HCT116 (cell line): Measurements from ENCODE around the gene PRCP.

Experiments used
- CTCF ChIP-seq, 3 experiments: fragments of 200-600 bp in 1 of 3; sonication (generic) in 1 of 3; IDR thresholded peaks in 2 of 3; conservative IDR thresholded peaks in 1 of 3; 2 replicates each; pipeline ENCODE4 v1.5.1; 2012 to 2017; ENCODE audit warnings: low read depth in 2 of 3, low read length in 2 of 3, antibody characterized with exemption in 1 of 3, borderline replicate concordance in 1 of 3, control low read depth in 1 of 3, mild to moderate bottlenecking in 1 of 3, mixed read lengths in 1 of 3, mixed run types in 1 of 3, moderate library complexity in 1 of 3; ENCODE audit not compliant: insufficient read depth in 1 of 3
- EZH2 ChIP-seq: fragments of 200-600 bp; sonication (generic); IDR thresholded peaks from 2 replicates; pipeline ENCODE4 v1.6.1; 2017; ENCODE audit warnings: antibody characterized with exemption, mixed run types
- JUND ChIP-seq: IDR thresholded peaks from 2 replicates; pipeline ENCODE4 v1.6.1; 2012
- POLR2A ChIP-seq: IDR thresholded peaks from 2 replicates; pipeline ENCODE4 v1.7.0; 2011; ENCODE audit warnings: borderline replicate concordance; ENCODE audit not compliant: insufficient read depth, insufficient read length; ENCODE audit errors: extremely low read depth
- REST ChIP-seq: IDR thresholded peaks from 2 replicates; pipeline ENCODE4 v1.6.1; 2012; ENCODE audit warnings: low read depth
- TCF7L2 ChIP-seq: IDR thresholded peaks from 2 replicates; pipeline ENCODE4 v1.7.0; 2011; ENCODE audit warnings: borderline replicate concordance, inconsistent platforms; ENCODE audit not compliant: insufficient read depth, insufficient read length; ENCODE audit errors: extremely low read depth
- YY1 ChIP-seq: IDR thresholded peaks from 2 replicates; pipeline ENCODE4 v1.6.1; 2011; ENCODE audit warnings: low read length, low read depth, moderate library complexity, mild to moderate bottlenecking; ENCODE audit not compliant: insufficient replicate concordance; ENCODE audit errors: extremely low read depth
- ZBTB33 ChIP-seq: IDR thresholded peaks from 2 replicates; pipeline ENCODE4 v1.6.1; 2011; ENCODE audit warnings: mild to moderate bottlenecking, low read length, moderate library complexity; ENCODE audit not compliant: insufficient replicate concordance; ENCODE audit errors: extremely low read depth

DNA sequence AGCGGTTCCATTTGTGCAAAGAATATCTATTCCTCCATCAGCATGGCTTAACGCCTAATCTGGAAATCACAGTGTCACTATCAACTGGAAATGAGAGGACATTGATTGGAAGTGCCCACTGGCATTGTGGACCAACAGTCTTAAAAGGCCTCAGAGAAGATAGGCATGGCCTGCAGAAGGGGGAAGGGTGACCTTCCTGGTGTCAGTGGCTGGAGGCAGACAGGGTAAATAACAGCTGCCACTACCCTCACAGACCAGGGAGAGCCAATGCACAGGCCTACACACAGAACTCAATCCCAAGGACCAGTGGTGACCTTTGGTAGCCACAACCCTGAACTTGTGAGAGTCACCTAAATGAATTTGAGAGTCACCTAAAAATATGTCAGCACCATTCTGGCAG is 37.3 kb upstream of the PRCP start:
- TF ChIP-seq ZBTB33 (no peak), REST (no peak), CTCF (IDR thresholded peaks at IDR 0.05 in 2 of 3, conservative IDR thresholded peaks at IDR 0.05 in 1 of 3; ENCODE audit: borderline replicate concordance in 1 of 3, insufficient read depth in 1 of 3, low read depth in 2 of 3, low read length in 2 of 3) (no peak), POLR2A (no peak), YY1 (no peak), EZH2 (no peak), JUND (no peak), TCF7L2 (no peak)
